GM18909 (cell line): ENCODE measurements around the gene OR52E8.

ENCODE experiments used
- ATAC-seq: cut with Tn5 transposase; IDR thresholded peaks from one replicate; pipeline ENCODE4 v1.9.1; 2021; ENCODE audit warnings: mild to moderate bottlenecking; ENCODE audit not compliant: unreplicated experiment, poor library complexity

The OR52E8 gene

DNA sequence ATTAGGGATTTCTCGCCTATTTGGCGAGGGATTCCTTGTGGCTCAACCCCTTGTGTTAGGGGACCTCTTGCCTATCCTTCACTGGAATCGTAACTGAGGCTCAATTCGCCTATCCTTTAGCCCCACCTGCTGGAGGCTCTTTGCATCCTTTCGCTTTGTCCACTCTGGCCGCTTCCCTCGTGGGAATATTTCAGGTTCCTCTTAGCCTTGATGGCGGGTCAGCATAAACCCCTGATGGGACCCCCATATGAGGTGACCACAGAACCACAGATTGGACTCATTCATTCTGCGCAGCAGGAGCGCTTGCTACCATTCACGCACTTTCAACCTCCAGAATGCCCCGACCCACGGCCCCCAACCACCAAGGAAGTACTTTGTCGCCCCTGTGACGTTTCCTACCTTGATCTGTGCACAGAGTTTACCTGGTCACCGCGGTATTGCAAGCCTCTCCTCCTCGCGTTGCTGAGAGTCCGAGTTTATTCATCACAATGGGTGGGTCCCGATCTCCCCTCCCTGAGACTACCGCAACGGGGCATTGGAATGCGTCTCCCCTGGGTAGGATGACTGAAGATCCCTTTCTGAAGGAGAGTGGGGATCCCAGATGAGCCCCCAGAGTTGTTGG lies 48.9 kb downstream of the OR52E8 start, which contains the start of gene OR52N2:
Gene OR52N2 (plus strand): TSS at position 425 of the 622 bp plus-strand sequence. CDS start 11,412 bp downstream, outside the sequence.
- peak; percentile 94 for ATAC-seq

- ATAC-seq = no peak
Observed at GRCh38 chr11:5807580-5807979, 49.9 kb downstream of the OR52E8 start.
